Measurements from ENCODE around the gene TANGO6.

The TANGO6 gene

GRCh38 chr16:69064124-69064763, 220.9 kb downstream of the TANGO6 start:
- no peak for DNase-seq

DNA sequence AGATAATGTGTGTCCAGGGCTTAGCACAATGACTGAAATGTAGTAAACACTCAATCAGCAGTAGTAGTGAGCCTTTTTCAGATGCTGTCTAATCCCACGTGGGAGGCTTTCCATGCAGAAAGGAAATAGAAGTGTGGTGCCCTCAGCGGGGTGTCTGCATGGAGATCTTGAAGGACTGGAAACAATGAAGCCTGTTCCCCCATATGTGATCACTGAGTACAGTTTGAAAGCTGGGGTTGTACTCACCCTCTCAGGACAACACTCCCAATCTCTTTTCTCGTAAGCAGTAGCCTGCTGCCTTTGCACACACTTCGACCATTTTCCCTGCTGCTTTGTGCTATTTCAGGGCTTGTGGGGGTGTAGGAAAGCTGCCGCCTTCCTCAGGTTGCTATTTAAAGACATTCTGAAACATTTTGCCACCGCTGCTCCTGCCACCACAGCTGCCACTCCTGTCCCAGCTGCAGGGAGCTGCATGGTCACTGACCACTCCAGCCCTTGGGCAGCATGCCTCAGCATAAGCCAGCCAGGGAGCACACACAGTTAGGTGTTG, 221.5 kb downstream of the TANGO6 start:
- no peak for DNase-seq

GRCh38 chr16:69069504-69069903, 226.2 kb downstream of the TANGO6 start:
- DNase-seq, result no peak

GRCh38 chr16:69071036-69071435, 227.7 kb downstream of the TANGO6 start:
- no peak for DNase-seq

DNA sequence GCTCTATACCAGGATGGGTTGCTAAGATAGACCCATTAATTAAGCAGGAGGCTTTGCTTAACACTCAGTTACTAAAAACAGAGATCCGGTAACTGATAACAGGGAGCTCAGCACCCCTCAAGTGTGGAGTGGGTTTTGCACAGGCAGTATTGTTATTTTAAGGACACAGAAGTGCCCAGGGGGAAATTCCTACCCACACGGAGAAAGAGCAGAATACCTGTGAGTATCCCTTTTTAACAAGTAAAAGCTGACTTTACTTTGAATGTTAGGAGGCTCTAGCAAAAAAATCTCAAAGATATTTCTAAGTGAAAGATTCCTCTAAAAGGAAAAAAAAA, 229.3 kb downstream of the TANGO6 start:
- DNase-seq, result no peak

DNA sequence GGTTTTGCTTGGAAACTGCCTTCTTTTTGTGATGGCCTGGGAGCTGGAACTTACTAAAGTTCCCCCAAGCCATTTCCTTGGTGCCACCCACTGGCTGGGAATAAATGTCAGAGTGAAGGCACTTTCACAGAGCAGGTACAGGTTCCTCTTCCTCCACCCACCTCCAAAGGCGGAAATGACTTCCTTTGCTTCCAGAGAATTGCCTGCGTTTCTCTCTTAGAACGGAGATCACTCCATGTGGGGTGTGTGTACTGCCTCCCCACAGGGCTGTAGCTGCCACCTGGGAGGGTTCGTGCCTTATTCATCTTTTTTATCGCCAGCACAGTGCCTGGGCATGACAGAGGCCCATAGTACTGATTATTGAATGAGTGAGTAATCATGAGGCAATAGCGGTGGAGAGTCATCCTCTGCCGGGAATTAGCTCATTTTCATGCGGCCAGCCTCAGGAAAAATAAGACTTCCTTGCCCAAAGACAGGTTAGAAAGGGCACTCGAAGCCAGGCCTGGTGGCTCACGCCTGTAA, 229.9 kb downstream of the TANGO6 start:
- no peak for DNase-seq

DNA sequence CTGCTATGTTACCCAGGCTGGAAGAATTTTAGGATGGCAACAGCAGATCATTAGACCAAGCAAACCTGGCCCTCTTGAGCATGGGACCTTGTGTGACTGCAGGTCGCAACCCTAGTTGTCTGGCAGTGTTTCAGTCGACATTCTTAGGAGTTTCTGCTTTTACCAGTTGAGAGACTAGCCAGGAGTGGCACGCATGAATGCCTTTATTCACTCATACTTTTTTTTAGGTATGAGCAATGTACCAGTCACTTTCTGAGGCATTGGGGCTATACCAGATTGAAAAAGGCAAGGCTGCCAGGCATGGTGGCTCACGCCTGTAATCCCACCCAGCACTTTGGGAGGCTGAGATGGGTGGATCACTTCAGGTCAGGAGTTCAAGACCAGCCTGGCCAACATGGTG, 233.9 kb downstream of the TANGO6 start:
- no peak for DNase-seq

DNA sequence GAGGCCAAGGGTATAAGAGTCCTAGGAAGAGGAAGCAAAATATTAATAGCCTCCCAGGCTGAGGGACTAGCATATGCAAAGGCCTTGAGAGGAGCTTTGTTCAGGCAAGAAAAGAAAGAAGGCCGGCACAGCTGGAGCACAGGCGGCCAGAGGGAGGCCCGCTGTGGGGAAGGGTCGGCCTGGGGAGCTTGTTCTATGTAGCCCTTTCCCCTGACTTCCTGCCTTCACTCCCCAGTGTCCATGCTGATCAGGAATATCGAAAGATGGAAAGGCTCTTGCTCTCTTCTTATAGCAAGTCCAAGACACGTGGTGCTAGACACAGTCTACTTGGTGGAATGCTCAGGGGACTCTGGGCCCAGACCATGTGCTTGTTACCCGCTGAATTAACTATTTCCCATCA, 234.7 kb downstream of the TANGO6 start:
- DNase-seq, result no peak

DNA sequence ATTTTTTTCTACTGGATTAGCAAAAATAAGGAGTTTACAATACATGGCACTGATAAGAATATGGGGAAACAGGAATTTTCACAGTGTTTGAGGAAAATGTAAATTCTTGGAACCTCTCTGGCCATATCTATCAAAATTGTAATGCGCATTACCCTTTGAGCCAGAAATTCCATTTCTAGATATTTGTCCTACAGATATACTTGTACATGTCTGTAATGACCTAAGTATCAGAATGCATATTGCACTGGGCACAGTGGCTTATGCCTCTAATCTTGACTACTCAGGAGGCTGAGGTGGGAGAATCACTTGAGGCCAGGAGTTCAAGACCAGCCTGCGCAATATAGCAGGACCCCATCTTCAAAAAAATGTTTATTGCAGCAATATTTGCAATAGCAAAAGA, 236.4 kb downstream of the TANGO6 start:
- DNase-seq, result no peak

GRCh38 chr16:69083306-69083941, 240.1 kb downstream of the TANGO6 start:
- DNase-seq, result no peak

DNA sequence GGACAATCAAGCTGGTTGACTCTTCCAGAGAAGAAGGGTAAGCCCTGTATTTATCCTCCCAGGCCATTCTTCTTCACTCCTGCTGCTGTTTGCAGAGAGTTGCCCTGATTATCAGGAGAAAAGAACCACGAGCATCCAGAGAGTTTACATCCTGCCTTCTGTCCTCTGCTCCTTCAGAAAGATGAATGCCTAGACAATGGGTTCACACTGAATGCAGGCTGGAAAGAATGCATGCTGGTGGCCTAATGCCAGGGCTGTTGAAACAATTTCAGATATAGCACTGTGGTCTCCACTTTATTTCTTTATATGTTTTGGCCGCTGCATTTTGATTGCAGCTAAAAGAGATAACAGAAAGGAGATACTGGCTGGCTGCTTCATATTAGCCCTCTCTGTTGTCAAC, 241.0 kb downstream of the TANGO6 start:
- DNase-seq, result no peak

GRCh38 chr16:69085032-69085695, 241.8 kb downstream of the TANGO6 start:
- no peak for DNase-seq

DNA sequence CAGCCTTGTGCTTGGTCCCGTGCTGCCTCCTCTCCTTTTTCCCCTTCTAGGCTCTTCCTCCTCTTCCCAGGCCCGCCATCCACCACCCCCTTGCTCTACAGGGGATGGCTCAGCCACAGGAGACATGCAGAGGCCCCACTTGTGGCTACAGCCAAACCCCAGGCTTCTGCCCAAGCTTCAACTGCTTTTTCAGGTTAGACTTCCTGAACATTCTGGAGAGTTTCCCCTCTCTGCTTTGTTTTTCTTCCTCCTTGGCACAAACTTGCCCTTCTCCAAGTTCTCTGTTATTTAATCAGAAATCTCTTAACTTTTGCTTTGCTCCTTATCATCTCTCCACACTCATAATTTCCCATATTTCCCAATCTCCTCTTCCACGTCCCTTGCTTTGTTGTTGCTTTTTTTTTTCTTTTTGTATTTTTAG, 243.8 kb downstream of the TANGO6 start:
- DNase-seq, result no peak

DNA sequence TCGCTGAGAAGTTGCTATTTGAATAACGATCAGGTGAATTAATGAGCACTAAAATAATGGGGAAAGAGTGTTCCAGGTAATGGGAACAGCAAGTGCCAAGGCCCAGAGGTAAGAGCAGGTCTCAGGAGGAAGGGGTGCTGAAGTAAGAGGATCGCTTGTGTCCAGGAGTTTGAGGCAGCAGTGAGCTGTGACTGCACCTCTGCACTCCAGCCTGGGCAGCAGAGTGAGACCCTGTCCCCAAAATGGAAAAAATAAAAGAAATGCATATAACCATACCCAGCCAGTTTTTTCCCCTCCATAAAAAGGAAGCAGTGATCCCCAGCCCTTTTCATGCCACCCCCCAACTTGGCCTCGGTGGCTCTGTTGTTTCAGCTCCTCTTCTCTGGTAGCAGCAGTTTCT, 245.4 kb downstream of the TANGO6 start:
- no peak for DNase-seq

DNA sequence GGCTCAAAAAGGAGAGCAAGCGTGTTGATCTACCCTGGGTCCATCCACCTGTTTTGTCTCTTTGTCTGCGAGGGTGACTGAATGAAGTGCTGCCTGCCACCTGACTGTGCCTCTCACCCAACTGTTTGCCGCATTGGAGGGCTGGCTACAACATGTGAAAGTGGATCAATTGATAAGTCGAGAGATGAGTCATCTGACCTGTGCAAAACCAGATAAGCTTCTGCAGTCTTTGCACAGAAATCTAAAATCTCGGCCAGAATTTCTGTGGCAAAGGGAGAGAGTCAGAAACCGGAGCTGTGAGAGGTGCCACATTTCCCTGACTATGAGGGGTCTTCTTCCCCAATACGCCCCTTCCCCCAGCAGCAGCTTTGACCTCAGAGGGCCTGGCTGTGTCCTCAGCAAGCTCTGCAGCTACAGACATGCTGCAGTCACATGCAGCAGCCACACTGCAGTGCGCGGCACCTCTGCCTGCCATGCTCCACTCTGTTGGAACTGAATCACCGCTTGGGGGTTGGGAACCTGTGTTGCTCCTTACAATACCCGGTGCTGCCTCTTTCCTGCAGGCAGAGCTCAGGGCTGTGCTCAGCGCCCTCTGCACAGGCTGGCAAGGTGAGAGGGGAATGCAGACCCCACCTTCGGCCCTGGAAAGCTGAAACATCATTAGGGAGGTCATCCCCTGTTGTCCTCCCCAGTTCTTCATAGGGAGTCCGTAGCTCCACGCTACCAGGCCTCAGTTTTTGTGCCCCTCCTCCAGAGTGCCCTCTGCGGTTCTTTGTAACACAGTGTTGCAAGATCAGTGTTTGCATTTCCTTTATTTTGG, 246.0 kb downstream of the TANGO6 start:
- peak; percentile 77 for DNase-seq

DNA sequence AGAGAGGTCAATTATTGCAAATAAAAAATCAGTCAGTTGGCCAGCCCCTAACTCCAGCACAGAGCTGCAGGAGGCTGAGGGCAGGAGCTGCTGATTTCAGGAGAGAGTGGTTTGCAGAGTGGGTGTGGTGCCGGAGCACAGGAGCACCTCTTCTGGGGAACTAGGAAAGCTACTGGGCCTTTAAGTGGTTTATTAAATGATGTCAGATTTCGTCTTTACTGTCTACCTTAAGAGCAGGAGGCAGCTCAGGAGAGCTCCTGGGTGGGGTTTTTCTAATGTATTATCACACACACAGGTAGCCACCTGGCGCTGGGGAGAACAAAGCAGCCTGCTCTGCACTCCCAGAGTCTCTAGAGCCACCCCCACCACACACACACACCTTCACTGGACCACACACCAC, 250.6 kb downstream of the TANGO6 start:
- DNase-seq, result no peak

DNA sequence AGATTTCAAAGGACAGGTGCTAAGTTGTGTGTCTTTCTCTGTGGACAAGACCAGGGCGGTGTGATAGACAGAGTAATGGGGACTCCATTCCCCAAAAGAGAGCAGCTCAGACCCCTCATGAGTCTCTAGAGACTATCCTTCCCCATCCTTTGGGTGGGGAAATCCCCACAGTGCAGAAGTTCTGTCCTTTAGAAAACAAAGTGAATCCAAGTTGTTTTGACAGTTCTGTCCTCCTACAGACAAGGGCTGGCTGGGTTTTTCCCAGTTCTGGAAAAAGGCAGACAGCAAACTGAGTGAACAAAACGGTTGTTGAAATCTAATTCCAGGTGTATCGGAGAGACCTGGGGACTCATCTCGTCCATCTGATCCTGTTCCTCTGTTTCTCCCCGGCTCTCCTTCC, 251.2 kb downstream of the TANGO6 start:
- no peak for DNase-seq

DNA sequence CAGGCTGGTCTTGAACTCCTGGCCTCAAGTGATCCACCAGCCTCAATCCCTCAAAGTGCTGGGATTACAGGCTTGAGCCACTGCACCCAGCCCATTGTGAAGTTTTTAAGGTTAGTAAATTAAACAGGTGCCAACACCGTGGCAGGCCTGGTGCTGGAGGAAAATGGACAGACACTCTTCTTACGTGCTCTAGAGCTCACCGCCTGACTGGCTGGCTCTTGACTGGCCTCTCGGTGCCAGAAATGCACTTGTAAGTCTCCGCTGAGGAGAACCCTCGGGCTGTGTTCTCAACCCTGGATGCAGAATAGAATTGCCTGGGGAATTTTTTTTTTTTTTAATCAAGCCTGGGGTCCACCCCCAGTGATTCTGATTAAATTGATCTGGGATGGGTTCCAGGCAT, 251.9 kb downstream of the TANGO6 start:
- no peak for DNase-seq

DNA sequence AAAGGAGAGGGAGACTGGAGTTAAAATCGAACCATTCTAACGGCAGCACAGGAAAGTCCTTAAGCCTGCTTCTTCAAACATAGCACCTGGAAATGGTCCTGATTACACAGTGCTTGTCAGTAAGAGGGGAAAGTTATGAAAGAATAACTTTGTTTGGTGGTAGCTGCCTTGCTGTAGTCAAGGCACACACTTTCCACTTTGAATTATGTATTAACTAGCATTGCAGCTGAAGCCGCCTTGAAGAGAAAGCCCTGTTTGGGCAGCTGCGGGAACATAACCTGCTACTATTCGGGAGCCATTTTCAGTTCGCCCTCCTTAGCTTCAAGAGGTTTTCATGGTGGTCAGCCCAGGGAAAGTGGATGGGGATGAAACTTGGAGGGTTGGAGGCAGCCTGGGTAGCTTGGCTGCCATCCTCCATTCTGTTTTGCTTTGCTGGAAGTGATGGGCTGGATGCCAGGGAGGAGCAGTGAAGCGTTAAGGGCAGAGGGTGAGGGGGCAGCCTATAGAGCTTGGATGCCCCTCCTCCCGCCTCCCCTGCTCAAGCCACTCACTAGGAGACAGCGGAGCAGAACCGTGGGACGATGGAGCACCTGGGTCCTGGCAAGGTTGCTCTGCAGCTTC, 256.9 kb downstream of the TANGO6 start:
- DNase-seq, result no peak

DNA sequence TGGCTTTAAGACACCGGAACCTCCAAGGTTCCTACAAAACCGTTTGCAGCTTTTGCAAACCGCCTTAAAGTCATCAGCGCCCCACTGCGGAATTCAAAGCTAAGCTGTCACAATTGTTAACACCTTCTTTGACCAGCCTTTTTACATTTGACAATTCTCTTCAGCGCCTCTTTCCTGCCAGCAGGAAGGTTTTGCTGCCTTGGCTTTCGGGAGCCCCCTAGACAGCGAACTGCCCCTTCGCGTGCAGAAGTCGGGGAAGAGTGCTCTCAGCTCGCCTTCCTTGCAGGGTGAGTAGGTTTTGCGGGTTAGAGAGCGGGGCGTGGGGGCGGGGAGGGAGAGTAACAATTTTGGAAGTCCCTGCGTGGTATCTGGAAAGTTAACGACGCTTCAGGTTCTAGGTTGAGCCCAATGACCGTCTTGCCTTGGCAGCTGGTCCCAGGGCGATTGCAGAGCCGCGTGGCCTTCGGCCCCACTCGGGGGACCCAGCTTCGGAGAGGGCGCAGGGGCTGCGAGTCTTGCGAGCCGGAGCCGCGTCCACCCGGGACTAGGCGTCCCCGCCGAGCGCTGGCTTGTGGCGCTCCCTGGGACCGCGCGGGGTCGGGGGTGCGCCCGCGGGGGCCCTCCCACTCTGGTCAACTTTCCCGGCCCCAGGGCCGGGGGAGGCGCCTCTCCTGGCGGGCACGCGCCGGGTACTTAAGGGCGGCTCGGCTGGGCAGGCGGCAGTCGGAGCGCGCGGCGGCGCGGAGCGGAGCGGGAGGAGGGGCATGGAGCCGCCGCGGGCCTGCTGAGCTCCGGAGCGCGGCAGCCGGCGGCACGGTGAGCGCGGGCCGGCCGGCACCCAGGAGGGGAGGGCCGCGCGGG, 262.4 kb downstream of the TANGO6 start, which contains the start of gene HAS3:
Gene HAS3 (plus strand): TSS at position 153 of the 861 bp plus-strand sequence. CDS start 3,743 bp downstream, outside the sequence.
- DNase-seq, result peak; percentile 82

DNA sequence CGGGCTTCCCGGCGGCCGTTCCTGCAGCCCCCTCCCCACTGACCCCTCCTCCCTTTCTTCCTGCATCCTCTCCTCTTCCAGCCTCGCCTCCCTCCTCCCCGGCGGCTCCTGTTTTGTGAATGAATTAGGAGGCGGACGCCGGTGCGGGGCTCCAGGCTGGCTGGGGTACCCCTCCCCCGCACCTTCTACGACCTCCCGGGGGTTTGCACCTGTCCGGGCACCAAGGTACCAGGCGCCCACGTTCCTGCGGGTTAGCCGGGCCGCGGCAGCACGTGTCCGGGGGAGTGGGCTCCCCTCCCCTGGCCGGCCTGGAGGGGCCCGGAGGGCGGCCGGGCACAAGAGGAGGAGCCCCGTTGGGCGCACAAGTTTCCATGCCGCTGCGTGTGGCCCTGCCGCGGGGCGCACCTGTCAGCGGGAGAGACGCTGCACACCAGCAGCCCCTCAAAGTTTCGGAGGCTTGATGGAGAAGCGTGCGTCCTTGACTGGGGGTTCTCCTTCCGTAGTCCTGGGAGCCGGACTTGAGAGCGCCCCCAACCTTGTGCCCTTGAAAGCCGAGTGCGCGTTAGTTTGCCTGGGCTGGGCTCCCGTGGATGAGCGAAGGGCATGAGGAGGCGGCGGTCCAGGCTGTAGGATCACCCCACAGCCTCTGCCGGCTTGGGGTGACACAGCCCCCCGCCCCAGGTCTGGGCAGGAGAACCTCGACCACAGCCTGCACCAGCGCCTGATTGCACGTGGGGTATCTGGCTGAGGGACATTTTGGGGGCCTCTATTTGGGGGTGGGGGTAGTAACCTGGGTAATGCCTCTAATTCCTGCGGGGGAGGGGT, 263.4 kb downstream of the TANGO6 start:
- DNase-seq, result no peak

Measured in OCI-M1 (cell line).